ENCODE measurements around the gene PHTF2.

PHTF2 gene

DNA sequence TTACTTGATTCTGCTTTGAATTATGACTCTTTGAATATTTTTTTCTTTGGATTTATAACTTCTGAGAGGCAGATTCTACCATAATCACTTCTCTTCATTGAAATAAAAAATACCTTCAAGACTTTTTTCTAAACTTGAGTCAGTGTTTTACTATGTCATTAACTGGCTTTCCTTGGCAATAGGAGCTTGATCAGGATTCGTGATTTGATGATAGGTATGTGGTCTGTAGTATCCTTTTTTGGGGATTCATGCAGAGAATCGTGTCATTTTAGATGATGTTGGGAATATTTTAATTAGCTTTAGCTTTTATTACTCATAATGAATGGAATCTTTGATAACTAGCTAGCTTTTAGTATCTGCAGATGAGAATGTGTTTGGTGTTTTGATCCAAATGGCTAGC is 83.3 kb downstream of the PHTF2 start:
- no peak for DNase-seq

DNA sequence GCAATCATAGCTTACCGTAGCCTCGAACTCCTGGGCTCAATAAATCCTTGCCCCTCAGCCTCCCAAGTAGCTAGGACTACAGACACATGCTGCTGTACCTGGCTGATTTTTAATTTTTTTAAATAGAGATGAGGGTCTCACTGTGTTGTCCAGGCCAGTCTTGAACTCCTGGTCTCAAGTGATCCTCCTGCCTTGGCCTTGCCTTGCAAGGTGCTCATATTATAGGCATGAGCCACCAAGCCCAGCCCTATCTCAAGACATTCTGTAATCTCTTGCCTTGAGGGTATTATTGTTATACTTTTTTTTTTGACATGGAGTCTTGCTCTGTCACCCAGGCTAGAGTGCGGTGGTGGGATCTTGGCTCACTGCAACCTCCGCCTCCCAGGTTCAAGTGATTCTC is 86.6 kb downstream of the PHTF2 start:
- no peak for DNase-seq

DNA sequence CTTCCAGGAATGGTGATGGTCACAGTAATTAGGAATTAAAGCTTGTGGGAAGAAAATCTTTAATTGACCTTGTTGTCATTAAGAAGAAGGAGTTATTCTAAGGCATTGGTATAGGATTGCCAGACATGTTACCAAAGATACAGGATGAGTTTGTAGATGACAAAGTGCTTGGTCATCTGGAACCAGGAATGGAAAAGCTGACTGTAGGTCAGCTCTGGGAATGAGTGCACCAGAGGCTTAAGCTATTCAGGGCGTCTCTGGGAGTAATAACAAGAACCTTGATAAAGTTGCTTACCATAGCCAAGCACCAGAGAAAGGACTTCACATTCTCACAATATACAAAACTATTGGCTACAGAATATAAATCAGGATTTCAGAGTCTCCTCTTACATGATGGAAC is 89.0 kb downstream of the PHTF2 start:
- DNase-seq, result no peak

DNA sequence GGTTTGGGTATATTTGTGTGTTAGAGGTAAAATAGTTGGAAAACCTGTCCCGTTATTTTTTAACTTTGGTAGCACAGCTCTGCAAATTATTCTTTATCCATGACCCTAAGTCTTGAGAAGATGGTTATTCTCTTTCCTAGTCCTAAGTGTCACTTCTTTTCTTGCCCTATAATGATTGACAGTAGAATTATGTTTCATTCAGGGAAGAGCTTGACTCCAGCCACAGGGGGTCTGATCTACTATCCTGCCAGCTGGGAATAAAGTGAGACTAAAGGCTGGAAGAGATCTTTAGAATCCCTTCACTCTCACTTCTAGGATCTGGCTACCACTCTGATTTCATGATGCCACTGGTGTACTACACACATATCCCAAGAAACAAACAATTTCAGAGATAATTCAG is 90.4 kb downstream of the PHTF2 start:
- DNase-seq, result no peak

DNA sequence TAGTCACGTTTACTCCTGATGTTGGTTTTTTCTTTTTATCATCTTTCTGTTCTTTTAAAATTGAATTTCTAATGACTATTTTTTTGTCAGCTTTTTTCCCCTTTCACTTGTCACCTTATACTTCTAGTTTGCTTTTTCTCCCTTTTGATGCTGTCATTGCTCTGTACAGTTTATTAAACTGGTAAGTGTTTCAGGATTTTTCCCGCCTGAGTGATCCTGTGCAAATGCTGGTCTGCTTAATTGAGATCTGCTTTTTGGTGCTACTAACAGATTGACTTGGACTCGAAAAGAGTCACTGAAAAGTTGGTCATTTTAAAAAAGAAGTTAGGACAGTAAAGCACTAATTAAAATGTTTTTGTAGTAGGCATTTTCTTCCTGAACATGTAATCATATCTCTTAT is 95.2 kb downstream of the PHTF2 start:
- DNase-seq, result no peak

DNA sequence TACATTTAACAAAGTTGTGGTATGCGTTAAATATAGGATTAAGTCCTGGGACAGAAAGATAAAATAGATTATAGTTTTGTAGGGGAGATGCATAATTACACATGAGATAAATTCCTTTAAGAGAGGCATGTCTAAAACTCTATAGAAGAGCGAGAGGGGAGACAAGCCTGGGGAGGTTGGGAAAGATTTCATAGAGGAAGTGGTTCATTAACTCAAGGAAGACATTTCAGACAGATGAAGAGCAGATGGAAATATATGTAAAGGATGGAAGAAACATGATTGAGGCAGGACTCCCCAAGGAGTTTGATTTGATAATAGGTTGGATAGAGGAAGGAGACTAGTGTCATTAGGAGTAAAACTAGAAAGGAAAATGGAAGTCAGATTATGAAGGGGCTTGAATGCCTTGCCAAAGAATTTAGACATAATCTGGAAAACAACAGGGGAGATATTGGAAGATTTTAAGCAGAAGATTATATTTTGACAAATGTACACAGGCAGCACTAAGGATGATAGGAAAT is 96.1 kb downstream of the PHTF2 start:
- no peak for DNase-seq

DNA sequence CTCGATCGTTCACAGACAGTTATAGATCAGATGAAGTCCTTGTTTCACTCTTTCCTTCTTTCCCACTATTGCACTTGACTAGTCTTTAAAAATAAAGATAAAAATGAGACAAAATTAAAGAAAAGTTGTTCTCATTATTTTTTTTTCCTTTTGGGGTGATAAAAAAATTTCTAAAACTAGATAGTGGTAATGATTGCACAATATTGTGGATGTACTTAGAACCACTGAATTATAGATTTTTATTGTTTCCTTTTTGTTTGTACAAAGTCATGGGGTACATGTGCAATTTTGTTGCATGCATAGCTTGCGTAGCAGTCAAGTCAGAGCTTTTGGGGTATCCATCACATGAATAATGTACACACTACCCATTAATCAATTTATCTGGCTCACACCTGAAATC is 97.3 kb downstream of the PHTF2 start:
- DNase-seq, result no peak

DNA sequence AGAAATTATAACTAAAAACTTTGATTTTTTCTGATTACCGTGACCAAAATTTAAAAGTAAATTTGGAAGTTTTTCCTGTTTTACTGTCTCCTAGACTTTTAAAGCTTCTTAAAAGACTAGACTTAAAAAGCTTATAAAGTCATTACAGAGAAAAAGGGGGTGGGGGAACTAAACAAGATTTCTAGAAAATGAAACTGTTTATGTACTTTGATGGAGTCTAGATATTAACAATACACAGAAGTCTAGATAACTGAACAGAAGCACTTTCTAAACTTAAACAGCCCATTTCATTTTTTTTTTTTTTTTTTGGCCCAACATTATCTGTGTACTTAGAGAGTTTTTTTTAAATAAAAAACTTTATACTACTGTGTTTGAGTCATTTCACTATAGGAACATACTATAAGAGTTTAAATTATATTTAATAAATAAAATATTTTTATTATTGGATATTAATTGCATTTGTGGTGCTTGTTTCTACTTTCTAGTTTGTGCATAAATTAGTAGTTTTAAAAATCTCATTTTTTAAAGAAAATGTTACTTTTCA is 98.5 kb downstream of the PHTF2 start:
- no peak for DNase-seq

DNA sequence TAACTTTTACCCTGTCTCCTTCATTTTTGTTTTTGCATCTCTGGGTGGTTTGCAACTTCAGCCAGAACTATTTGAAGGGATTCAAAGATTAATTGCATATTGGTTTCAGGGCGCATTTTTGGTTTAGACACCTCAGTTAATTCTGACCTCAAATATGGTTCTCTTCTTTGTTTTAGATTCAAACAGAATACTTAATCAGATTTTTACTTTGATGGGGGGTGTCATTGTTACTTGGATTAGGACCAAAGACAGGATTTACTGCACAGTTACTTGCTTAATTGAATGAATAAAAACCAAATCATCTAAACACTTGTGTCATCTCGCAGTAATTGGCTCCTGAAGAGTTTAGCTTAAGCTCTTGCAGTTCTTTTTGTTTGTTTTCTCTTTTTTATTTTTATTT is 100.9 kb downstream of the PHTF2 start:
- DNase-seq, result no peak

DNA sequence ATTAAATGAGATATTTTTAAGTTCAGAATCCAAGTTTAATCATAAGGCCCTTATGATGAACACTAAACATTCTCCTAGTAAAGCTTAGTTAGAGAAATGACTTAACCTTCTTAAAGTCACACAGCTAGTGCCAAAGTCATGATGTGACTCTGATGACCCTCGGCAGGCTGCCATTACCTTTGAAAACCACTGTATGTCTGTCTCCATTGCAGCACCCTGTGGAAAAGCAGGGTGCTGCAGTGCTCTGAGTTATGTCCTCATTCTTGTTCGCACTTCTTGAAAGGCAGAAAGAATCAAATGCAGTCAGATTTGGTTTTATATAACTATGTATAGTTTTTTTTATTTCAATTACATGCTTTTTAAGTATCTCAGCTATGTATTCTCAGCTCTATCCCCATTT is 105.0 kb downstream of the PHTF2 start:
- no peak for DNase-seq

DNA sequence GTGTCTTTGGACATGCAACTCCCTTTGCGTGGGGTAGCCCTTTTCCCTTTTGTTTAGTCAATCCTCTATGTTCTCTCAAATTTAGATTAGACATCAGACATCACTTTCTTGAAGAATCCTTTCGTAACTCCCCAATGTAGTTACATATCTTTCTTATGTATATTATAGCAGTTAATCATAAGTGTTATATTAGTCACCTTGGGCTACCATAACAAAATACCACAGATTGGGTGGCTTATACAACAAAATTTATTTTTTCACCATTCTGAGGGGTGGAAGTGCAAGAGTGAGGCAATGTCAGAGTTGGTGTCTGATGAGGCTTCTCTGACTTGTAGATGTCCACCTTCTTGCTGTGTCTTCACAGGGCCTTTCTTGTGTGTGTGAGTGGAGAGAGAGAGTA is 105.7 kb downstream of the PHTF2 start:
- DNase-seq, result no peak

DNA sequence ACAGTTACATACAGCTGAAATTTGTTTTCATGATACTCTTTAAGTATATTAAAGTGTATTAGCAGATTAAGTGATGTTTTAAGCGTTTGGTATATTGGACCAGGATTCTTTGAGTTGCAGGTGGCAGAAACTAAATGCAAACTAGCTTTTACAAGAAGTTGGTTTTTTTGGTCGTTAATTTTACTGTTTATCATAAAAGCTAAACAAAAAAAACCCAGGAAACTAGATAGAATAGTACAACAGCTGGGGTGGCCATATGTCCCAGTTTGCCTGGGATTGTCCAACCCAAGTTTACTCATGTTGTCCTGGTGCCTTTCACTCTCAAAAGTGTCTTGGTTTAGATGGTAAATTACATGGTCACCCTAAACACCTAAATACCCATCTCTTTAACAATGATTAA is 108.7 kb downstream of the PHTF2 start:
- DNase-seq, result no peak

DNA sequence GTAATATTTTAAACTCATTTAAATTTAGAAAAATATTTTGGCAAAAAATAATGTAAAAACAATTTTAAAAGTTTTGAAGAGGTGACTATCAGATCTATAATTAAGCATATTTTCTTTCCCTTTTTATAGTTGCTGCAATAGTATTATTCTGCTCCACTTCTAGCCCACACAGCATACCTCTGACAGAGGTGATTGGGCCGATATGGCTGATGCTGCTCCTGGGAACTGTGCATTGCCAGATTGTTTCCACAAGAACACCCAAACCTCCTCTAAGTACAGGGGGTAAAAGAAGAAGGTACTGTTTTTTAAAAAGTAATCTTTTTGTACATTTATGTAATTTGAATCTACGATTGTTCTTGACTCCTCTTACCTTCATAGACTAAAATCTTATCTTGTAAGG is 110.1 kb downstream of the PHTF2 start:
- no peak for DNase-seq

DNA sequence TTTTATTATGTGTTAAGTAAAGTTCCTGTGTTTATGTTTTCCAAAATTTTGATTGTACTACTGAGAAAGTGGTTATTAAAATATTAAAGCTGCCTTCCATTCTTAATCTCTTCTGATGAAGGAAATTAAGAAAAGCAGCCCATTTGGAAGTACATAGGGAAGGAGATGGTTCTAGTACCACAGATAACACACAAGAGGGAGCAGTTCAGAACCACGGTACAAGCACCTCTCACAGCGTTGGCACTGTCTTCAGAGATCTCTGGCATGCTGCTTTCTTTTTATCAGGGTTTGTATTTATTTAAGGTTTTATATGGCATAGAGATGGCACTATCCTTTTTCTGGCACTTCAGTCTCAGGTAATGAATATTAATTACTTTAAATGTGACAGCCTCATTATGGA is 111.6 kb downstream of the PHTF2 start:
- DNase-seq, result no peak

DNA sequence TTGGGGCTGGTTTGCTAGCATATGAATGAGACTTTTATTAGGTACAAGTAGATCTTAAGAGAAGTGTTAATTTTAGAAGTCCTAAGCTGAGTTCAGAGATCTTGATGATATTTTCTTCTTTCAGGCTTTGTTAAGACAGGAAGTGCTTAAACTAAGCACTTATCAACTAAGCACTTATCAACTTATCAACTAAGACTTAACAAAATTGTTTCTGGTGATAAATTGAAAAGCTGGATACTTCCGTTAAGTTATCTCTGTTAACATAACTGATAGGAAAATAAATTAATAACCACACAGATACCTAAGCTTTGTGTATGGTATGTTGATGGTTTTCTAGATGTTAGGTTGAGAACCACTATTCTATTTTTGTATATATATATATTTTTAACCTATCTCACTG is 113.7 kb downstream of the PHTF2 start:
- no peak for DNase-seq

DNA sequence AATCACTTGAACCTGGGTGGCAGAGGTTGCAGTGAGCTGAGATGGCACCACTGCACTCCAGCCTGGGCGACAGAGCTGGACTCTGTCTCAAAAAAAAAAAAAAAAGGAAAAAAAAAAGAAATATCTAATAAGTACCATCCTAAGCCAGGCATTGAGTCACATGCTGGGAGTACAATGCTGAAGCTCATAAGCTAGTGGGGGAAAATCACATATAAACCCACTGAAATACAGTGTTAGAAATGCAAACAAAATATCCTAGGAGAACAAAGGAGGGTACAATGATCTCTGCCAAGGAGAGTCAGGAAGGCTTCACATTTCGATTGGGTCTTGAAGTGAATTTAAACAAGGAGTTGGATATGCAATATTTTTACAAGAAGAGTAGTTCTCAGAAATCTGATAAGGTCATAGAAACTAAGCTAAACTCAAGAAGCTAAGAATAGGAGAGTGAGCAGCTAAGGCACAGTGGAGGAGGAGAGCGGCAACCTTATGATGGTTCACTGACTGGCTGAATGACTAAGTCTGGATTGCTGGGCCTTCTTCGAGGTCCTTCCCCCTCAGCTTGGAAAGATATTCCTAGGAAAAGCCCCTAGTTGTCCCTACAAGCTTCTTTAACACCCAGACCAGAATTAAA is 115.5 kb downstream of the PHTF2 start:
- DNase-seq, result no peak

DNA sequence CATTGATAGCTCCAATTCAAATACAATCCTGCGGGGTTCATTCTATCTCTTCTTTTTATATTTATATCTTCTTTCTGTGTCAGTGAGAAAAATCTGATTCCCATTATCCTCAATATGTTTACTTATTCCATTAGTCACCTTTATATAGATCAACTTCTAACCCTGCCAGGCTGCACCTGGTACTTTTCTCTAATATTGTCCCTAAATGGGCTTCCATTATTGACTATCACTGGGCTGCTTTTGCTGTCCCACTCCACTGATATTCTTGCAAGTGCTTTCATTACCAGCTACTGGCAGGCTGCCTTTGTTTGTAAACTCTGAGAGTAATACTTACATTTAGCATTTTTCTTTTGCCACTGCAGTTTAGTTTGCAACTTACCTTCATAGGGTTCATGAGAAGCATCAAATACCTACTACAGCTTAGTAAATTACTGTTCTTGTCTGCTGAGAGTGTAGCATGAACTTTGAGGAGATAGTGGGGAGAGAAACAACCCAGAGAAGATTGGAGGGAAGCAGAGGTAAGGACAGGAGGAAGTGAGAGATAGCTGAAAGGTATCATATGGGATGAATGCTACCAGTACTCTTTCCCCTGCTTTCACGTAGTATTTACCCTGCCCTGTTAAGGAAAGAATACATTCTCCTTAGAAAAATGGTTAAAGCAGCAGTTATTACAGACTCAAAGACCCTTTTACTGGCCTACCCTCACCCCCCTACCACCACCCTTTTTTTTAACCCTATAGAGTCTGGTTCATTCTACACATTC is 119.1 kb downstream of the PHTF2 start:
- DNase-seq, result no peak

DNA sequence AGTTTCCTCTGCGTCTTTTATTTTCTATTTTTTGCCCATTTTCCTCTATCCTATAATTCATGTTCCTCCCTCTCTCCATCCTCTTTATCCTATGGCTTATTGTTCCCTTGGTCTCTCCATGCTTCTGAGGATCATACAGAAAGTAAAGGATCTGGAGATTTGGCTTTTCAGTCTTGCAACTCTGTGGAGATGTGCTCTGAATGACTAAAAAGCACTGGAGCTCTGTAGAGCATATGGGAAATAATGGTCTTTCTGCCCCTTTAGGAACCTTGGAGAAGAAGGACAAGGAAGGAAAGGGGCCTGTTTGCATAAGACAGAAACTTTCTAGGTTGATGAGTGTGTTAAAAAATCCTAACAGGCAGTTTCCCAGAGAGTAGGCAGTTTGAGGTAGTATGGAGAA is 120.1 kb downstream of the PHTF2 start:
- no peak for DNase-seq

DNA sequence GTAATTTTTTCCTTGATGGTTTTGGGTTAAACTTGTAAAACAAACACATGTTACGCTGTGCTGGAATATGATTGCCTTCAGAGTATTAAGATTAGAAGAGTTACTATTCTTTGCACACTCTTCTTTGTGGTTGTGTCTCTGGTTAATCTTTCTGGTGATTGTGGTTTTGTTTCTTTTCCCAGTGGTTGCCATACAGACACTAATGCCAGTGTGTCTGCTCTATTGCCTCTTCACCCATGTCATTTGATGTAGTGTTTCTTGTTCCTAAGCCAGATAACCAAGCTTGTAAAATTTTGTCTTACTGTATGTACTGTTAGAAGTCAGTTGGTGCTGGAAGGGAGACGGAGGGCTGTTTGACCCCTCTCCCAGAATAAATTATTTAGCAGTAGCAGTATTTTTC is 124.8 kb downstream of the PHTF2 start:
- DNase-seq, result no peak

DNA sequence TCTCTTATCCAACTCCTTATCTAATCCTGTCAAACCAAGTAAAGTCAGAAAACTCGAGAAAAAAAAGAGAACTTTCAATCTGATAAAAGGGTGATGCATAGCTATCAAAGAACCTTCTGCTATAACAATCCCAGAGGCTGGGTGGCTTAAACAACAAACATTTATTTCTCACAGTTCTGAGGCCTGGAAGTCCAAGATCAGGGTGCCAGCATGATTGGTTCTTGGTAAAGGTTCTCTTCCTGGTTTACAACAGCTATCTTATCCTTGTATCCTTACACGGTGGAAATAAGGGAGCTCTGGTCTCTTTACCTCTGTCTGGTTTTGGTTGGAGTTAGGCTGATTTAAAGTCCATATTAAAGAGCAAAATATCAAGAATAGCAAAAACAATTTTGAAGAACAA is 131.9 kb downstream of the PHTF2 start:
- no peak for DNase-seq

DNA sequence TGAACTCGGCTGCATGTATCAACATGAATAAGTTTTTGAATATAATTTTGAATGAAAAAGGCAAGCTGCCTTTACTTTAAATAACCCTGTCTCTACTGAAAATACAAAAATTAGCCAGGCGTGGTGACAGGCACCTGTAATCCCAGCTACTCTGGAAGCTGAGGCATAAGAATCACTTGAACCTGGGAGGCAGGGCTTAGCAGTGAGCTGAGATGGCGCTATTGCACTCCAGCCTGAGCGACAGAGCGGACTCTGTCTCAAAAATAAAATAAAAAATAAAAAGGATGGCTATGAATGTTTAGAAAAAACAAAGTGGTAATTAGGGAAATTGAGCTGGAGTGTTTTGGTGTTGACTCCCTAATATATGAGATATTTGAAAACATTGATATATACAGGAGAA is 133.3 kb downstream of the PHTF2 start:
- no peak for DNase-seq

DNA sequence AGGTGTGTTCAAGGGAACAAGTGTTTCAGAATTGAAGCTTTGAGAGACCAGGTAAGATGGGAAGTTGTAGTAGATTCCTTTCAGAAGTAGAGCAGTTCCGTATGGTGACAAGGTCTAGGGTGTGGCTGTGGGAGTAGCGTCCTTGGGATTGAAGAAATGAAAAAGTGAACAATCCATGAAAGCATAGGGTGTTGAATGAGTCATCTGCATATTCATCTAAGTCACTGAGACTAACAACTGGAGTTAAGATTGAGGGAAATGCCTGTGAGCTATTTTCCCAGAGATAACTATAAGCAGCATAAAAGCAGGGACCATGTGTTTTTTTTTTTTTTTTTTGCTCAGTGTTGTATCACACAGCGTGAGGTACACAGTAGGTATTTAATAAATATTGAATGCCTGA is 134.8 kb downstream of the PHTF2 start:
- DNase-seq, result no peak

DNA sequence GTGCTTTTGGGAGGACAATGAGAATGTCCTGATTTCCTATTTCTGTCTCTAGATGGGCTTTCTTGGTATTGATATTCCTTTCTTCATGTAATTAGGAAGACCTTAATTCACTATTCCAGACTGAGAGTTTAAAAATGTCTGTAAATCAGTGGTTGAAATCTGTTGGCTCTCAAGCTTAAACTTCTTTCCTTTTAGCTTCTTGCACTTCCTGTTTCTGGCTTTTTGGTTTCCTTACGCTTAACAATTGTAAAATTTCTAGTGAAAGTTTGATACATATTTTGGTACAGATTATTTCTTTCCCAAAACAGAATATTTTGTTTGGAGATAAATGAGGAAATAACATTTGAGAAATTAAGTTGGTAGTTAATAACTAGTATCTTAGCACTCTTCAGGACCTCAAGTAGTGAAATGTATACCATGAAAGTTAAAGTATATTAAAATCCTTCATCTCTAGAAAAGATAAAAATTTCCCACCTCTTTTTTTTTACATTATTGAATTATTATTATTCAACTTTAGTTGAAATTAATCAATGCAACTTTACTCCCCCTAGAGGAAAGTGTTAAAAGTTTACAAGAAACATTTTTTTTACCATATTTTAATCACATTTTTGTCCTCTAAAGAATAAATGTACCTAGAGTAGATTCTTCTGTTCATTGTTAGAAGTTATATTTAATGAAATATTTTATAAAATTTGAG is 137.2 kb downstream of the PHTF2 start:
- no peak for DNase-seq

DNA sequence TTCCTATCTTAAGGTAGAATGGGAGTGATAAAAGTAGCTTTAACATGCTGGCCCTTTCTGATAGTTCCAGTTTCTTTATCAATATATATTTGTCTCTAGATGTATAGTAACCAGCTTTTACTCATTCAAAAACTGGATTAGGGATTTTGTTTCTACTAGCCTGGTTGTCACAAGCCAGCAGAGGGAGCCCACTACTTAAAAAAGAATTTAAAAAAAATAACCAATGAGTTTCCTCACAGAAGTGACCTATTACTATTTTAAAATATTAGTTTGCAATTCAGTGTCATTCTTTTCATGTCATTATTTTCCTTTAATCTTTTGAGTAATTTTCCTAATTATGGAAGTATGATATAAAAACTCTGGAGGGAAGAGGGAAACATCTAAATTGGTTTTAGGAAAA is 142.1 kb downstream of the PHTF2 start:
- no peak for DNase-seq
